DOHH2 (cell line): ENCODE measurements around the gene SLC38A11.

Experiments used
- CTCF ChIP-seq: fragments of 200-600 bp; sonication (generic); IDR thresholded peaks from one replicate; pipeline ENCODE4 v1.5.1; 2014; ENCODE audit warnings: antibody characterized with exemption, mild to moderate bottlenecking, low read depth, low read length; ENCODE audit not compliant: poor library complexity, severe bottlenecking
- EZH2phosphoT487 ChIP-seq: fragments of 200-600 bp; sonication (generic); IDR thresholded peaks from 2 replicates; pipeline ENCODE4 v1.6.1; 2017; ENCODE audit warnings: borderline replicate concordance, mild to moderate bottlenecking, antibody characterized with exemption, low read length, moderate library complexity, mixed read lengths

DNA sequence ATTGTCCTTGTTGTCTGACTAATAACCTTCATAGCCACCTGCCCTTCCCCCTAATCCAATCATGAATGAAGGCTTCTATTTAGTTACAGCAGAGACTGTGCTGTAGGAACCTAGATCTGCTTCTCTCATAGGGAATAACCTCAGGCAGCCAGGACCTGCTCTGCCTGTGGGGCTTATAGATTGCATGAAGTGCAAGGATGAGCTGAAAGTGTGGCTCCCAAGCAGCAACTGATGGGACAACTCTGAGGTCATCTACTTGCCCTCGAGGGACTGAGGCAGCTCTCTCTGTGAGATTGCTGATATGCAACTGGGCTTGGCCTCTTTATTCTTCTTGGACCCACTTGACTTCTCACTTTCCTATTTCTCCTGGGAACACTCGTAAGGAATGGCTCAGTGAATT is 23.8 kb upstream of the SLC38A11 start:
- TF ChIP-seq CTCF (no peak), EZH2phosphoT487 (no peak)
